Measurements from ENCODE around the gene ACP7. TPM values are rescaled to one million over a fixed set of nuclear protein-coding genes. Genes with fewer than 3 reads are reported as not detected.
"Not testable (repeated sequence)": the region's sequence is repeated elsewhere in the genome, so short reads cannot be mapped to it uniquely, and the experiment has no call there.

ACP7 gene
- total RNA-seq, 2 donors from 2014 or later: not detected

- DNase-seq (ENCODE audit: low spot score) (no peak), ATAC-seq (ENCODE audit: insufficient number of reproducible peaks, low FRiP score, low read depth) (no peak)
- Histone ChIP-seq H3K27ac (no peak overlapping the region), H3K4me1 (ENCODE audit: control insufficient read depth in 1 of 2, low read depth in 2 of 2) (peaks cover 14 to 46% of the 10 kb centered on the region in 2 donors), H3K4me3 (no peak overlapping the region), H3K36me3 (no peaks in the 10 kb centered on the region), H3K27me3 (replicated peaks; ENCODE audit: insufficient read depth) (no peaks in the 10 kb centered on the region), H3K9me3 (no peaks in the 10 kb centered on the region)
- no peak for TF ChIP-seq CTCF (IDR thresholded peaks at IDR 0.05)
Measured at GRCh38 chr19:39142630-39143029, 58.5 kb downstream of the ACP7 start.

GRCh38 chr19:39143757-39144289 lies 59.7 kb downstream of the ACP7 start:
- ATAC-seq (ENCODE audit: insufficient number of reproducible peaks, low FRiP score, low read depth): not testable (repeated sequence)

GRCh38 chr19:39144290-39145071 lies 60.3 kb downstream of the ACP7 start:
- no peak for TF ChIP-seq CTCF (IDR thresholded peaks at IDR 0.05)
- H3K9me3 ChIP-seq: no peaks in the 10 kb centered on the region
- no peak for DNase-seq (ENCODE audit: low spot score)
- no peaks in the 10 kb centered on the region for H3K36me3 ChIP-seq
- no peak for ATAC-seq (ENCODE audit: insufficient number of reproducible peaks, low FRiP score, low read depth)
- H3K27ac ChIP-seq: peak overlapping the region; percentile 59 to 78
- peak overlapping the region; percentile 59 for H3K4me3 ChIP-seq
- H3K4me1 ChIP-seq (ENCODE audit: control insufficient read depth in 1 of 2, low read depth in 2 of 2): peaks cover 14 to 34% of the 10 kb centered on the region in 2 donors
- H3K27me3 ChIP-seq (replicated peaks; ENCODE audit: insufficient read depth): no peaks in the 10 kb centered on the region

More at GRCh38 chr19:39143757-39144289, 59.7 kb downstream of the ACP7 start:
- not testable (repeated sequence) for H3K9me3 ChIP-seq; H3K36me3 ChIP-seq; H3K27me3 ChIP-seq (replicated peaks; ENCODE audit: insufficient read depth); DNase-seq (ENCODE audit: low spot score); H3K4me3 ChIP-seq
- Histone ChIP-seq H3K4me1 (ENCODE audit: control insufficient read depth in 1 of 2, low read depth in 2 of 2) (peaks cover 14 to 40% of the 10 kb centered on the region in 2 donors), H3K27ac (peak overlapping the region; percentile 57 to 78)

- H3K4me1 ChIP-seq (ENCODE audit: control insufficient read depth in 1 of 2, low read depth in 2 of 2): peaks cover 14 to 28% of the 10 kb centered on the region in 2 donors
- no peaks in the 10 kb centered on the region for H3K36me3 ChIP-seq
- no peak for DNase-seq (ENCODE audit: low spot score)
- H3K27me3 ChIP-seq (replicated peaks; ENCODE audit: insufficient read depth): no peaks in the 10 kb centered on the region
- peak overlapping the region; percentile 59 for H3K4me3 ChIP-seq
- H3K9me3 ChIP-seq: no peaks in the 10 kb centered on the region
- no peak for ATAC-seq (ENCODE audit: insufficient number of reproducible peaks, low FRiP score, low read depth)
- H3K27ac ChIP-seq: peak overlapping the region; percentile 59 to 78
- TF ChIP-seq CTCF (IDR thresholded peaks at IDR 0.05): peak; percentile 39
Measured at GRCh38 chr19:39145180-39145953, 61.2 kb downstream of the ACP7 start.

- no peak for DNase-seq (ENCODE audit: low spot score)
- TF ChIP-seq CTCF (IDR thresholded peaks at IDR 0.05): no peak
- Histone ChIP-seq H3K9me3 (no peaks in the 10 kb centered on the region), H3K4me1 (ENCODE audit: control insufficient read depth in 1 of 2, low read depth in 2 of 2) (peaks cover 14 to 28% of the 10 kb centered on the region in 2 donors), H3K27ac (peak overlapping the region; percentile 13 to 78), H3K4me3 (peak overlapping the region; percentile 59), H3K27me3 (replicated peaks; ENCODE audit: insufficient read depth) (no peaks in the 10 kb centered on the region), H3K36me3 (no peaks in the 10 kb centered on the region)
- no peak for ATAC-seq (ENCODE audit: insufficient number of reproducible peaks, low FRiP score, low read depth)
Measured at GRCh38 chr19:39146091-39146490, 61.9 kb downstream of the ACP7 start.
